ENCODE results near the gene ATN1.
A peak's percentile ranks its signal among the peaks of the same experiment; 100 is the strongest.
"Not testable (repeated sequence)": the region's sequence is repeated elsewhere in the genome, so short reads cannot be mapped to it uniquely, and the experiment has no call there.

Gene ATN1, protein sequence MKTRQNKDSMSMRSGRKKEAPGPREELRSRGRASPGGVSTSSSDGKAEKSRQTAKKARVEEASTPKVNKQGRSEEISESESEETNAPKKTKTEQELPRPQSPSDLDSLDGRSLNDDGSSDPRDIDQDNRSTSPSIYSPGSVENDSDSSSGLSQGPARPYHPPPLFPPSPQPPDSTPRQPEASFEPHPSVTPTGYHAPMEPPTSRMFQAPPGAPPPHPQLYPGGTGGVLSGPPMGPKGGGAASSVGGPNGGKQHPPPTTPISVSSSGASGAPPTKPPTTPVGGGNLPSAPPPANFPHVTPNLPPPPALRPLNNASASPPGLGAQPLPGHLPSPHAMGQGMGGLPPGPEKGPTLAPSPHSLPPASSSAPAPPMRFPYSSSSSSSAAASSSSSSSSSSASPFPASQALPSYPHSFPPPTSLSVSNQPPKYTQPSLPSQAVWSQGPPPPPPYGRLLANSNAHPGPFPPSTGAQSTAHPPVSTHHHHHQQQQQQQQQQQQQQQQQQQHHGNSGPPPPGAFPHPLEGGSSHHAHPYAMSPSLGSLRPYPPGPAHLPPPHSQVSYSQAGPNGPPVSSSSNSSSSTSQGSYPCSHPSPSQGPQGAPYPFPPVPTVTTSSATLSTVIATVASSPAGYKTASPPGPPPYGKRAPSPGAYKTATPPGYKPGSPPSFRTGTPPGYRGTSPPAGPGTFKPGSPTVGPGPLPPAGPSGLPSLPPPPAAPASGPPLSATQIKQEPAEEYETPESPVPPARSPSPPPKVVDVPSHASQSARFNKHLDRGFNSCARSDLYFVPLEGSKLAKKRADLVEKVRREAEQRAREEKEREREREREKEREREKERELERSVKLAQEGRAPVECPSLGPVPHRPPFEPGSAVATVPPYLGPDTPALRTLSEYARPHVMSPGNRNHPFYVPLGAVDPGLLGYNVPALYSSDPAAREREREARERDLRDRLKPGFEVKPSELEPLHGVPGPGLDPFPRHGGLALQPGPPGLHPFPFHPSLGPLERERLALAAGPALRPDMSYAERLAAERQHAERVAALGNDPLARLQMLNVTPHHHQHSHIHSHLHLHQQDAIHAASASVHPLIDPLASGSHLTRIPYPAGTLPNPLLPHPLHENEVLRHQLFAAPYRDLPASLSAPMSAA (N-terminal part only)

DNA sequence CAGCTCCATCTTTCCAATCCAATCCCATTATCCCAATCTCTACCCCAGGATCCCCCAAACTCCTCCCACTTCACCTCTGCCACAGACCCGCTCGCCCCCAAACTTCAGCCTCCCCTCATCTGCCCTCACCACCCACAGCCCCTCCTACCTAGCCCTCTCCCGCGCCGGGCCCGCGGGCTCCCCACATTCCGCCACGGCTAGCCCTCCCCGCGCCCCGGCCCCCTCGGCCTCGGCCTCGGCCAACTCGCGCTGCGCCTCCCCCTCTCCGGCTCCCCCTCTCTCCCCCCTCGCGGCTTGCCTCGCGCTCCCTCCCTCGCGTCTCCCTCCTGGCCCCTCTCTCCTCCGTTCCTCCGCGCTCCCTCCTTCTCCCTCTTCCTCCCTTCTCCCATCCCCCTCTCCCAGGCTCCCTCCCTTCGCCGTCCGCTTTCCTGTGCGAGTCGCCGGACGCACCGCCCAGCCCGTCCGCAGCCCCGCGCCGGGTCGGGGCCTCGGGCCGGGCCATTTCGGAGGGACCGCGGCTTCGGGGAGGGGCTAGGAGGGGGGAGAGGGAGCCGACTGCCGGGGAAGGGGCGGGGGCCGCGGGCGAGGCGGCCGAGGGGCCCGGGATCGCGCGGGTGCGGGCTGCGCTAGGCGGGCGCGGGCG is at the start of gene ATN1:
ATN1 (plus strand) TSS at position 581 of the 643 bp plus-strand sequence. CDS start 6,043 bp downstream, outside the sequence.
- peak; percentile 80 for DNase-seq (ENCODE audit: low spot score)

DNA sequence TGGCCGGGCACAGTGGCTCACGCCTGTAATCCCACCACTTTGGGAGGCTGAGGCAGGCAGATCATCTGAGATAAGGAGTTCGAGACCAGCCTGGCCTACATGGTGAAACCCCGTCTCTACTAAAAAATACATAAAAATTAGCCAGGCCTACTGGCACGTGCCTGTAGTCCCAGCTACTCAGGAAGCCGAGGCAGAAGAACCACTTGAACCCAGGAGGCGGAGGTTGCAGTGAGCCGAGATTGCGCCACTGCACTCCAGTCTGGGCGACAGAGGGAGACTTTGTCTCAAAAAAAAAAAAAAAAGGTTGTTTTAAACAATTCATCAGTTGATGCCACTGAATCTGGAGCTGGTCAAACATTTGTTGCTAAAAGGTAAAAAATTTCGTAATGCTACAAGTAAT is 47.9 kb upstream of the ATN1 start:
- not testable (repeated sequence) for DNase-seq (ENCODE audit: low spot score)

GRCh38 chr12:6883252-6883651 is 44.5 kb upstream of the ATN1 start:
- no peak for DNase-seq (ENCODE audit: low spot score)

- no peak for DNase-seq (ENCODE audit: low spot score)
Measured at GRCh38 chr12:6883683-6884082, 44.1 kb upstream of the ATN1 start.

GRCh38 chr12:6884539-6884938 is 43.2 kb upstream of the ATN1 start:
- DNase-seq (ENCODE audit: low spot score): no peak

DNA sequence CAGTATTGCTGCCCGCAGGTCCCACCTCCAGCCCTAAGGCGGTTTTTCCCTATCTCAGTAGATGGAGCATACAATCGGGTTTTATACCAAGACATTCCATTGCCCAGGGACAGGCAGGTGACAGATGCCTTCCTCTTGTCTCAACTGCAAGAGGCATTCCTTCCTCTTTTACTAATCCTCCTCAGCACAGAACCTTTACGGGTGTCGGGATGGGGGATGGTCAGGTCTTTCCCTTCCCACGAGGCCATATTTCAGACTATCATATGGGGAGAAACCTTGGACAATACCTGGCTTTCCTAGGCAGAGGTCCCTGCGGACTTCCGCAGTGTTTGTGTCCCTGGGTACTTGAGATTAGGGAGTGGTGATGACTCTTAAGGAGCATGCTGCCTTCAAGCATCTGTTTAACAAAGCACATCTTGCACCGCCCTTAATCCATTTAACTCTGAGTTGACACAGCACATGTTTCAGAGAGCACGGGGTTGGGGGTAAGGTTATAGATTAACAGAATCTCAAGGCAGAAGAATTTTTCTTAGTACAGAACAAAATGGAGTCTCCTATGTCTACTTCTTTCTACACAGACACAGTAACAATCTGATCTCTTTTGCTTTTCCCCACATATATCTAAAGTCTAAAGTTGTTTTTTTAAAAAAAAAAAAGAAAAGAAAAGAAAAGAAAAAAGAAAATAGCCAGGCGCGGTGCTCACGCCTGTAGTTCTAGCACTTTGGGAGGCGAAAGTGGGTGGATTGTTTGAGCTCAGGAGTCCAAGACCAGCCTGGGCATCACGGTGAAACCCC is 41.4 kb upstream of the ATN1 start:
- DNase-seq (ENCODE audit: low spot score): not testable (repeated sequence)

- DNase-seq (ENCODE audit: low spot score): no peak
Measured at GRCh38 chr12:6887460-6887859, 40.3 kb upstream of the ATN1 start.

DNA sequence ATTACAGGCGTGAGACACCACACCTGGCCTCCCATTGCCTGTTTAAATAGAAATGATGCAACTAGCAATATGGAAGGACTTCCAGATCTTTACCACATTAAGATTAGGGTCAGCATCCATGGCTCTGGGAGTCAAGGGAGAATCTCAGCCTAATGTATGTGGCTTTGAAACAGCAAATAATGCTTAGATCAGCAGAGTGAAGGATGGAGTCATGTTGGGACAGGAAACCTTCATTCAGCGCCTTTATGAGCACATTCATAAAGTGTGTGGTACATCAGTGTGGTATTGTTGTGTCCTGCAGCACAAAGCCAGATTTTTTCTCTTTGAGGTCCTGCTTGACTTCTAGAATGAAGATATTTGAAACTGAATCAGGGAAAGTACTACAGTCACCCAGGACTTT is 39.4 kb upstream of the ATN1 start:
- DNase-seq (ENCODE audit: low spot score): no peak

- DNase-seq (ENCODE audit: low spot score): not testable (repeated sequence)
Measured at GRCh38 chr12:6888794-6889193, 39.0 kb upstream of the ATN1 start.

DNA sequence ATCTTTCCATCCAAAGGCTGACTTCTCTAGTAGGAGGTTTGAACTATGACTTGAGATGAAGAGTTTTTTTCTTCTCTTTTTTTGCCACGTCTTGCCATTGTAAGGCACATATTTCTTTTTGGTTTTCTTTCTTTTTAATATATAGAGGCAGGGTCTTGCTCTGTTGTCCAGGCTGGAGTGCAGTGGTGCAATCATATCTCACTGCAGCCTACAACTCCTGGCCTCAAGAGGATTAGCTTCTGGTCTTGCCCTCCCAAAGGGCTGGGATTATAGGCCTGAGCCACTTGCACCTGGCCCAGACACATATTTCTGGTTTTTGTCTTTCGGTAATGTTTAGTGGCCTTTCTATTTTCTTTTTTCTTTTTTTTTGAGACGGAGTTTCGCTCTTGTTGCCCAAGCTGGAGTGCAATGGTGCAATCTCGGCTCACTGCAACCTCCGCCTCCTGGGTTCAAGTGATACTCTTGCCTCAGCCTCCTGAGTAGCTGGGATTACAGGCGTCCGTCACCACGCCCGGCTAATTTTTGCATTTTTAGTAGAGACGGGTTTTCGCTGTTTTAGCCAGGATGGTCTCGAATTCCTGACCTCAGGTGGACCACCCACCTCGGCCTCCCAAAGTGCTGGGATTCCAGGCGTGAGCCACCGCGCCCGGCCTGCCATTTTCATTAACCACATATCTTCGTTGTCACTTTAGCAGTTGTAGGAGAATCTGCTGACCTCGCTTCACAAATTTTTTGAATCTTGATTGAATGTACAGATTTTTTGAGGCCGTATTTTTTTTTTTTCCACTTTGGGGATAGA is 37.8 kb upstream of the ATN1 start:
- not testable (repeated sequence) for DNase-seq (ENCODE audit: low spot score)

DNA sequence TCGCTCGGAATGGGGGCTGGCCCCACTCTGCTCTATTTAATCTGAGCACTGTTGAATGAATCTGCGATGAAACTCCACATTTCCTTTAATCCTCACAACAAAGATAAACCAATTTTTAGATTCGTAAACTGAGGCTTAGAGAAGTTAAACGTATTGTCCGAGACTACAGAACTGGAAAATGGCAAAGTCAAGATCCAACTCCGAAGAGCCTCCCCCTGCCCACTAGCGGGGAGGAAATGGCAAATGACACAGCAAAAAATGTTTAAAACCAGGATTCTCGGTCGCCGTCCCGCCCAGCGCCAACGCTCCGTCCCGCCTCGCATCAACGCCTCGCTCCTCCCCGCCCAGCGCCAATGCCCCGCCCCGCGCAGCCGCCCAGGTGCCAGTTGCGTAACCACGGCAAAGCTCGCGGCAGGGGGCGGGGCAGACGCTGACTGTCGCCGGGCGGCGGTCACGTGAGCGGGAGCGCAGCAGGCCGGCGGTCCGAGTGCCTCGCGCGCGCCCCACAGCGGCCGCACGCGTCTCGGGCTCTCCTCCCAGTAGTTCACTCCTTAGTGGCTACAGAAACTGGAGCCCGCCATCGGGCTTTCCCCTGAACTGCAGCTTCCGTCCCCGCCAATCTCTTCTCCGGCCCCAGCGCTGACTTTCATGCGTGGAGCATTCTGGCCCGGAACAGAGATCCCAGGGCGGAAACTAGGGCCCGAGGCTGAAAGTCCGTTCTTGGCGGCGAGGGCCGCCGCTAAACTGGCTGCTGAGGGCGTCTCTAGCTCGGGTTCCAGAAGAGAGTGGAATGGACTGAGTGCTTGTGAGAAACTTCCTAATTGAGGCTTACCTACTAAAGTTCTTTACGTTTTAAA is 36.7 kb upstream of the ATN1 start:
- peak; percentile 99 for DNase-seq (ENCODE audit: low spot score)

- DNase-seq (ENCODE audit: low spot score): no peak
Measured at GRCh38 chr12:6891646-6892001, 36.1 kb upstream of the ATN1 start.

DNA sequence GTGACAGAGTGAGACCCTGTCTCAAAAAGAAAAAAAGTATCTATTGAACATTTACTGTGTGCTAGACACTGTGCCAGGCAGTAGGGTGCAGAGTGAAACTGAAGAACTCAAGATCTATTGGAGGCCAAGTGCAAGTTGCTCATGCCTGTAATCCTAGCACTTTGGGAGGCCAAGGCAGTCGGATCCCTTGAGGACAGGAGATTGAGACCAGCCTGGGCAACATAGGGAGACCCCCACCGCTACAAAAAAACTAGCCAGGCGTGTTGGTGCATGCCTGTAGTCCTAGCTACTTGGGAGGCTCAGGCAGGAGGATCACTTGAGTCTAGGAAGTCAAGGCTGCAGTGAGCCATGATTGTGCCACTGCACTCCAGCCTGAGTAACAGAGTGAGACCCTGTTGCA is 35.1 kb upstream of the ATN1 start:
- DNase-seq (ENCODE audit: low spot score): not testable (repeated sequence)

- DNase-seq (ENCODE audit: low spot score): no peak
Measured at GRCh38 chr12:6894321-6894720, 33.4 kb upstream of the ATN1 start.

DNA sequence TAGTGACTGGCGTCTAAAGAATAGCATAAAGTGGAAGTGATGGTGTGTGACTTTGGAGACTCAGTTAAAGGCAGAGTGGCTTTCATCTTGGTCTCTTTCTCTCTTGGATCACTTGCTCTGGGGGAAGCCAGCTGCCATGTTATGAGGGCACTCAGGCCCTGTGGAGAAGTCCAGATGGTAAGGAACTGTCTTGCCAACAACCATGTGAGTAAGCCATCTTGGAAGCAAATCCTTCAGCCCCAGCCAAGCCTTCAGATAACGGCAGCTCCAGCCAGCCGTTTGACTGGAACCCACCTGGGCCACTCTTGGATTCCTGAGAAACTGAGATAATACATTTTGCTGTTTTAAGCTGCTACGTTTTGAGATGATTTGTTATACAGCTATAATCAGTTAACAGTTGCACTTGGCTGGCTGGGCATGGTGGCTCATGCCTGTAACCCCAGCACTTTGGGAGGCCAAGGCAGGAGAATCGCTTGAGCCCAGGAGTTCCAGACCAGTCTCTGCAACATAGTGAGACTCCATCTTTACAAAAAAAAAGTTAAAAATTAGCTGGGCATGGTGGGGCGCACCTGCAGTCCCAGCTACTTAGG is 30.8 kb upstream of the ATN1 start:
- DNase-seq (ENCODE audit: low spot score): no peak

GRCh38 chr12:6899427-6899826 is 28.3 kb upstream of the ATN1 start:
- no peak for DNase-seq (ENCODE audit: low spot score)

- no peak for DNase-seq (ENCODE audit: low spot score)
Measured at GRCh38 chr12:6899837-6900519, 27.8 kb upstream of the ATN1 start.

- no peak for DNase-seq (ENCODE audit: low spot score)
Measured at GRCh38 chr12:6902448-6902847, 25.3 kb upstream of the ATN1 start.
